HepG2 (cell line): ENCODE results near the gene TPI1. TPM values are rescaled to one million over a fixed set of nuclear protein-coding genes. Genes with fewer than 3 reads are reported as not detected.

Experiments
- ASH2L ChIP-seq: fragments of 300-600, 200-600 bp; sonication (generic); IDR thresholded peaks from 2 replicates; pipeline ENCODE4 v1.7.0; 2017; ENCODE audit warnings: low read depth, mild to moderate bottlenecking, moderate library complexity, mixed read lengths, low read length; ENCODE audit not compliant: insufficient read length
- BCL3 ChIP-seq: sonication (generic); formaldehyde crosslinking; IDR thresholded peaks from 2 replicates; pipeline ENCODE4 v1.5.1; 2020; ENCODE audit warnings: mild to moderate bottlenecking, missing genetic modification reagents, moderate library complexity
- MTF2 ChIP-seq: sonication (generic); formaldehyde crosslinking; IDR thresholded peaks from 2 replicates; pipeline ENCODE4 v1.5.0; 2020; ENCODE audit warnings: missing genetic modification reagents, borderline replicate concordance
- NCOA5 ChIP-seq: sonication (generic); formaldehyde crosslinking; IDR thresholded peaks from 2 replicates; pipeline ENCODE4 v1.4.0; 2020; ENCODE audit warnings: missing genetic modification reagents
- PRPF4 ChIP-seq: fragments of 200-400 bp; formaldehyde crosslinking; IDR thresholded peaks from 2 replicates; pipeline ENCODE4 v1.6.1; 2016; ENCODE audit warnings: low read length, low read depth; ENCODE audit not compliant: poor library complexity, severe bottlenecking
- SRSF9 ChIP-seq: fragments of 200-400 bp; formaldehyde crosslinking; IDR thresholded peaks from 2 replicates; pipeline ENCODE4 v1.6.1; 2018; ENCODE audit warnings: borderline replicate concordance, mild to moderate bottlenecking, low read depth, low read length; ENCODE audit not compliant: insufficient read depth, poor library complexity, severe bottlenecking
- ZBTB44 ChIP-seq: sonication (generic); formaldehyde crosslinking; IDR thresholded peaks from 2 replicates; pipeline ENCODE4 v1.4.0; 2020; ENCODE audit warnings: missing genetic modification reagents
- ZFP36L1 ChIP-seq: sonication (generic); formaldehyde crosslinking; IDR thresholded peaks from 2 replicates; pipeline ENCODE4 v1.8.0; 2022; ENCODE audit warnings: mild to moderate bottlenecking, missing genetic modification reagents, moderate library complexity
- polyA plus RNA-seq, 8 experiments: library from polyadenylated mRNA; depleted of rRNA in 3 of 8; stranded (reverse) in 7 of 8; unstranded in 1 of 8; fragments of >200 nt; fragmentation: Illumina TruSeq in 4 of 8; extraction: Trizol in 4 of 8; gene quantifications; 2 replicates each; pipeline versions ENCODE4 v1.2.1 to v1.2.3, GENCODE V29; 2011 to 2016; ENCODE audit warnings: low read depth in 4 of 8, missing spikeins in 1 of 8, mixed read lengths in 1 of 8; ENCODE audit not compliant: insufficient read depth in 1 of 8
- total RNA-seq, 5 experiments: library from RNA; depleted of rRNA; stranded (reverse); fragments of >200 nt; fragmentation: Illumina TruSeq; extraction: Trizol; gene quantifications; 2 replicates each; pipeline ENCODE4 v1.2.3, GENCODE V29; 2016; ENCODE audit warnings: low read depth in 1 of 5
- TF ChIP-seq, protein P1 (sequence below): sonication (generic); formaldehyde crosslinking; conservative IDR thresholded peaks from 2 replicates; pipeline ENCODE4 v1.4.0; 2020; ENCODE audit warnings: mild to moderate bottlenecking, missing genetic modification reagents, moderate library complexity
- TF ChIP-seq, protein P2 (sequence below): sonication (generic); formaldehyde crosslinking; IDR thresholded peaks from 2 replicates; pipeline ENCODE4 v1.4.0; 2020; ENCODE audit warnings: mild to moderate bottlenecking, missing genetic modification reagents, borderline replicate concordance
- TF ChIP-seq, protein P3 (sequence below): sonication (generic); formaldehyde crosslinking; IDR thresholded peaks from 2 replicates; pipeline ENCODE4 v1.4.0; 2020; ENCODE audit warnings: mild to moderate bottlenecking, missing genetic modification reagents
- TF ChIP-seq, protein P4 (sequence below): sonication (generic); formaldehyde crosslinking; IDR thresholded peaks from 2 replicates; pipeline ENCODE4 v1.5.1; 2020; ENCODE audit warnings: mild to moderate bottlenecking, missing genetic modification reagents, borderline replicate concordance

Gene TPI1
- total and polyA plus RNA-seq, 2 of the 13 experiments (the other 11 are each of a cell fraction or from before 2014, with no cell fraction given) = 945 to 2,535 TPM

DNA sequence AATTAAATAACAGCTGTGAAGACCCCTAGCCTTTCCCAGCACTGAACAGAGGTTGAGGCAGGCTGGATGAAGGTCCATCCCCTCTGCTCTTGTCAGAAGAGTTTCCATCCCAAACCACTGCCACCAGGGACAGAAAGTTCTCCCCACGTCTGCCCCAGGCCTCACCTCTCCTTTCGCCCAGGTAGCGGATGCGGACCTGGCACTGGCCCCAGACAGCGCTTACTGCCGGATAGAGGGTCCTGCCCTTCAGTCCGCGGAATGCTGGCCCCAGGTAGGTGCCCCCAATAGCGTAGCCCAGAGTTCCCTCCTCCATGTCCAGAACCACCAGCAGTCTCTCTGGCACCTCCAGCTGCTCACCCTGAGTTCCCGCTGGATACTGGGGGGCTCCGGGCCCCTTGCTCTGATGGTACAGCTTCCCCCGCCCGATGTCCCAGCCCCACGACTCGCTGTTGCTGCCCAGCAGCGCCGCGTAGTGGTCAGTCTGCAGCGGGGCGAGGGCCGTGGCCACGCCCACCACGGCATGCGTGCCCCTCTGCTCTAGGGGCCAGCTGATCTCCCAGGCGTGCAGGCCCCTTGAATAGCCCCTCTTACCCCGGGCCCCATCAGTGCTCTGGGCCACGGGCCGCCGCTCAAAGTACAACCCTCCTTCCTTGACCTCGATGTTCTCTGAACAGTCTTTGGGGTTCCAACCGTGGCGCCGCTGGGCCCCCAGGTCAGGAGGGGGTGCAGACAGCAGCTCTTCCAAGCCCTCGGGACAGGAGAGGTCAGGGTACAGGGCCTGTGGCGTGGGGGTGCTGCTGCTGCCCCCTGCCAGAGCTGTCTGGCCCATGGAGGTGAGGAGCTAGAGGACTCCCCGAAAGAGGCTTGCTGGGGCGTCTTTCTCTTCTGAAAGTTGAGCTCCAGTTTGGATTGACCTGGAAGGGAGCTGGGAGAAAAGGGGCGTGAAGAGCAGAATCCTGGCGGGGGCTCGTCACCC, 5.0 kb downstream of the TPI1 start (continued):
- TF ChIP-seq, protein P1, sequence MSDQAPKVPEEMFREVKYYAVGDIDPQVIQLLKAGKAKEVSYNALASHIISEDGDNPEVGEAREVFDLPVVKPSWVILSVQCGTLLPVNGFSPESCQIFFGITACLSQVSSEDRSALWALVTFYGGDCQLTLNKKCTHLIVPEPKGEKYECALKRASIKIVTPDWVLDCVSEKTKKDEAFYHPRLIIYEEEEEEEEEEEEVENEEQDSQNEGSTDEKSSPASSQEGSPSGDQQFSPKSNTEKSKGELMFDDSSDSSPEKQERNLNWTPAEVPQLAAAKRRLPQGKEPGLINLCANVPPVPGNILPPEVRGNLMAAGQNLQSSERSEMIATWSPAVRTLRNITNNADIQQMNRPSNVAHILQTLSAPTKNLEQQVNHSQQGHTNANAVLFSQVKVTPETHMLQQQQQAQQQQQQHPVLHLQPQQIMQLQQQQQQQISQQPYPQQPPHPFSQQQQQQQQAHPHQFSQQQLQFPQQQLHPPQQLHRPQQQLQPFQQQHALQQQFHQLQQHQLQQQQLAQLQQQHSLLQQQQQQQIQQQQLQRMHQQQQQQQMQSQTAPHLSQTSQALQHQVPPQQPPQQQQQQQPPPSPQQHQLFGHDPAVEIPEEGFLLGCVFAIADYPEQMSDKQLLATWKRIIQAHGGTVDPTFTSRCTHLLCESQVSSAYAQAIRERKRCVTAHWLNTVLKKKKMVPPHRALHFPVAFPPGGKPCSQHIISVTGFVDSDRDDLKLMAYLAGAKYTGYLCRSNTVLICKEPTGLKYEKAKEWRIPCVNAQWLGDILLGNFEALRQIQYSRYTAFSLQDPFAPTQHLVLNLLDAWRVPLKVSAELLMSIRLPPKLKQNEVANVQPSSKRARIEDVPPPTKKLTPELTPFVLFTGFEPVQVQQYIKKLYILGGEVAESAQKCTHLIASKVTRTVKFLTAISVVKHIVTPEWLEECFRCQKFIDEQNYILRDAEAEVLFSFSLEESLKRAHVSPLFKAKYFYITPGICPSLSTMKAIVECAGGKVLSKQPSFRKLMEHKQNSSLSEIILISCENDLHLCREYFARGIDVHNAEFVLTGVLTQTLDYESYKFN (CRISPR knock-in tag) = peak; percentile 63
- TF ChIP-seq ZFP36L1 (CRISPR knock-in tag) (0 out of 2 replicates have a peak, but pooled peaks have one; percentile 9), PRPF4 (no peak), MTF2 (CRISPR knock-in tag) (no peak), NCOA5 (no peak), SRSF9 (no peak), ASH2L (no peak), ZBTB44 (CRISPR knock-in tag) (no peak), BCL3 (CRISPR knock-in tag) (peak; percentile 4; the same call in 1 of the 2 replicates)
- TF ChIP-seq, protein P2, sequence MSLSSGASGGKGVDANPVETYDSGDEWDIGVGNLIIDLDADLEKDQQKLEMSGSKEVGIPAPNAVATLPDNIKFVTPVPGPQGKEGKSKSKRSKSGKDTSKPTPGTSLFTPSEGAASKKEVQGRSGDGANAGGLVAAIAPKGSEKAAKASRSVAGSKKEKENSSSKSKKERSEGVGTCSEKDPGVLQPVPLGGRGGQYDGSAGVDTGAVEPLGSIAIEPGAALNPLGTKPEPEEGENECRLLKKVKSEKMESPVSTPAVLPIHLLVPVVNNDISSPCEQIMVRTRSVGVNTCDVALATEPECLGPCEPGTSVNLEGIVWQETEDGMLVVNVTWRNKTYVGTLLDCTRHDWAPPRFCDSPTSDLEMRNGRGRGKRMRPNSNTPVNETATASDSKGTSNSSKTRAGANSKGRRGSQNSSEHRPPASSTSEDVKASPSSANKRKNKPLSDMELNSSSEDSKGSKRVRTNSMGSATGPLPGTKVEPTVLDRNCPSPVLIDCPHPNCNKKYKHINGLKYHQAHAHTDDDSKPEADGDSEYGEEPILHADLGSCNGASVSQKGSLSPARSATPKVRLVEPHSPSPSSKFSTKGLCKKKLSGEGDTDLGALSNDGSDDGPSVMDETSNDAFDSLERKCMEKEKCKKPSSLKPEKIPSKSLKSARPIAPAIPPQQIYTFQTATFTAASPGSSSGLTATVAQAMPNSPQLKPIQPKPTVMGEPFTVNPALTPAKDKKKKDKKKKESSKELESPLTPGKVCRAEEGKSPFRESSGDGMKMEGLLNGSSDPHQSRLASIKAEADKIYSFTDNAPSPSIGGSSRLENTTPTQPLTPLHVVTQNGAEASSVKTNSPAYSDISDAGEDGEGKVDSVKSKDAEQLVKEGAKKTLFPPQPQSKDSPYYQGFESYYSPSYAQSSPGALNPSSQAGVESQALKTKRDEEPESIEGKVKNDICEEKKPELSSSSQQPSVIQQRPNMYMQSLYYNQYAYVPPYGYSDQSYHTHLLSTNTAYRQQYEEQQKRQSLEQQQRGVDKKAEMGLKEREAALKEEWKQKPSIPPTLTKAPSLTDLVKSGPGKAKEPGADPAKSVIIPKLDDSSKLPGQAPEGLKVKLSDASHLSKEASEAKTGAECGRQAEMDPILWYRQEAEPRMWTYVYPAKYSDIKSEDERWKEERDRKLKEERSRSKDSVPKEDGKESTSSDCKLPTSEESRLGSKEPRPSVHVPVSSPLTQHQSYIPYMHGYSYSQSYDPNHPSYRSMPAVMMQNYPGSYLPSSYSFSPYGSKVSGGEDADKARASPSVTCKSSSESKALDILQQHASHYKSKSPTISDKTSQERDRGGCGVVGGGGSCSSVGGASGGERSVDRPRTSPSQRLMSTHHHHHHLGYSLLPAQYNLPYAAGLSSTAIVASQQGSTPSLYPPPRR (CRISPR knock-in tag) = peak; percentile 57
- TF ChIP-seq, protein P3, sequence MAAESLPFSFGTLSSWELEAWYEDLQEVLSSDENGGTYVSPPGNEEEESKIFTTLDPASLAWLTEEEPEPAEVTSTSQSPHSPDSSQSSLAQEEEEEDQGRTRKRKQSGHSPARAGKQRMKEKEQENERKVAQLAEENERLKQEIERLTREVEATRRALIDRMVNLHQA (CRISPR knock-in tag) = no peak
- TF ChIP-seq, protein P4, sequence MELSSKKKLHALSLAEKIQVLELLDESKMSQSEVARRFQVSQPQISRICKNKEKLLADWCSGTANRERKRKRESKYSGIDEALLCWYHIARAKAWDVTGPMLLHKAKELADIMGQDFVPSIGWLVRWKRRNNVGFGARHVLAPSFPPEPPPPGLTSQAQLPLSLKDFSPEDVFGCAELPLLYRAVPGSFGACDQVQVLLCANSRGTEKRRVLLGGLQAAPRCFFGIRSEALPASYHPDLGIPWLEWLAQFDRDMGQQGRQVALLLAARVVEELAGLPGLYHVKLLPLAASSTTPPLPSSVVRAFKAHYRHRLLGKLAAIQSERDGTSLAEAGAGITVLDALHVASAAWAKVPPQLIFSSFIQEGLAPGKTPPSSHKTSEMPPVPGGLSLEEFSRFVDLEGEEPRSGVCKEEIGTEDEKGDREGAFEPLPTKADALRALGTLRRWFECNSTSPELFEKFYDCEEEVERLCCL (CRISPR knock-in tag) = no peak
